PFSK-1 (cell line): ENCODE results near the gene RECQL5.

Experiments
- FOXP2 ChIP-seq: optimal IDR thresholded peaks from 2 replicates; pipeline ENCODE3; 2011; ENCODE audit warnings: borderline replicate concordance, control low read depth, inconsistent platforms; ENCODE audit not compliant: insufficient read depth; ENCODE audit errors: extremely low read length, extremely low read depth
- POLR2AphosphoS5 ChIP-seq: IDR thresholded peaks from 2 replicates; pipeline ENCODE4 v1.6.1; 2012; ENCODE audit warnings: low read depth, mild to moderate bottlenecking, control low read depth, low read length, moderate library complexity
- REST ChIP-seq, 2 experiments: IDR thresholded peaks; 2 replicates each; pipeline versions ENCODE4 v1.6.1 to v1.8.0; 2011 to 2012; ENCODE audit warnings: low read depth in 2 of 2, low read length in 2 of 2, control low read depth in 1 of 2, inconsistent platforms in 1 of 2, mild to moderate bottlenecking in 1 of 2, moderate library complexity in 1 of 2; ENCODE audit not compliant: insufficient read depth in 1 of 2
- SIN3A ChIP-seq: IDR thresholded peaks from 2 replicates; pipeline ENCODE4 v1.6.1; 2012; ENCODE audit warnings: mild to moderate bottlenecking, low read length, moderate library complexity, borderline replicate concordance; ENCODE audit not compliant: insufficient read depth
- TAF1 ChIP-seq: IDR thresholded peaks from 2 replicates; pipeline ENCODE4 v1.6.1; 2012; ENCODE audit warnings: low read length, control low read depth, borderline replicate concordance; ENCODE audit not compliant: insufficient read depth

Gene RECQL5

GRCh38 chr17:75610103-75610984, 56.6 kb downstream of the RECQL5 start:
- TF ChIP-seq REST (IDR thresholded peaks at IDR 0.05; ENCODE audit: insufficient read depth in 1 of 2, low read depth in 2 of 2, low read length in 2 of 2), result no peak
- TF ChIP-seq TAF1, result no peak
- TF ChIP-seq SIN3A, result no peak
- TF ChIP-seq FOXP2, result no peak
- no peak for TF ChIP-seq POLR2AphosphoS5

DNA sequence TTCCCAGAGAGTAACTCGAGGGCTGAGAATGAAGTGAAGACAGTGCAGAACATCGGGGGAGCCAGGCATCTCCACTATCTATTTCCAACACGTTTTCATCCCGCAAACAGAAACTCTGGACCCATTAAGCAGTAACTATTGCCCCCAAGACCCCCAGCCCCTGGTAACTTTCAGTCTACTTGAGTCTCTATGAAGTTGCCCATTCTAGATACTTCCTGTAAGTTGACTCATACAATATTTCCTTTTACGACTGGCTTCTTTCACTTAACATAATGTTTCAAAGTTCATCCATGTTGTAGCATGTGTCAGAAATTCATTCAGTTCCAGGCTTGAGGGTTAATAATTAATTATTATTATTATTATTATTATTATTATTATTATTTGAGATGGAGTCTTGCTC, 59.9 kb downstream of the RECQL5 start:
- TF ChIP-seq REST (IDR thresholded peaks at IDR 0.05; ENCODE audit: insufficient read depth in 1 of 2, low read depth in 2 of 2, low read length in 2 of 2), result no peak
- TF ChIP-seq SIN3A, result no peak
- no peak for TF ChIP-seq POLR2AphosphoS5
- TF ChIP-seq FOXP2, result no peak
- no peak for TF ChIP-seq TAF1

DNA sequence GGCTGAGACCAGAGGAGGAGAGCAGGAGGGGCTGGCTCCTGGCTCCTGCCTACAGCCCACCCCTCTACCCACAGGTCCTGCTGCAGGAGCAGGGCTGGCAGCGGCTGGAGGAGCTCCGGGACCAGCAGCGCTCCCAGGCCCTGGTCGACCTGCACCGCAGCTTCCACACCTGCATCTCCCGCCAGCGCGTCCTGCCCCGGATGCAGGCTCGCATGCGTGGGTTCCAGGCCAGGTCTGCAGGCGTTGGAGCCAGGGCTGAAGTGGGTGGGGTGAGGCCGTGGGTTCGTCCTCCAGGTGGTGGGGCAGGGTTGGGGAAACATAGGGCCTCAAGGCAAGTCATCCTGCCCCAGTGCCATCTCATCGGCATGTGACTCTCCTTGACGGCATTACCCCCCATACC, 61.2 kb downstream of the RECQL5 start:
- TF ChIP-seq FOXP2, result no peak
- TF ChIP-seq REST (IDR thresholded peaks at IDR 0.05; ENCODE audit: insufficient read depth in 1 of 2, low read depth in 2 of 2, low read length in 2 of 2), result no peak

DNA sequence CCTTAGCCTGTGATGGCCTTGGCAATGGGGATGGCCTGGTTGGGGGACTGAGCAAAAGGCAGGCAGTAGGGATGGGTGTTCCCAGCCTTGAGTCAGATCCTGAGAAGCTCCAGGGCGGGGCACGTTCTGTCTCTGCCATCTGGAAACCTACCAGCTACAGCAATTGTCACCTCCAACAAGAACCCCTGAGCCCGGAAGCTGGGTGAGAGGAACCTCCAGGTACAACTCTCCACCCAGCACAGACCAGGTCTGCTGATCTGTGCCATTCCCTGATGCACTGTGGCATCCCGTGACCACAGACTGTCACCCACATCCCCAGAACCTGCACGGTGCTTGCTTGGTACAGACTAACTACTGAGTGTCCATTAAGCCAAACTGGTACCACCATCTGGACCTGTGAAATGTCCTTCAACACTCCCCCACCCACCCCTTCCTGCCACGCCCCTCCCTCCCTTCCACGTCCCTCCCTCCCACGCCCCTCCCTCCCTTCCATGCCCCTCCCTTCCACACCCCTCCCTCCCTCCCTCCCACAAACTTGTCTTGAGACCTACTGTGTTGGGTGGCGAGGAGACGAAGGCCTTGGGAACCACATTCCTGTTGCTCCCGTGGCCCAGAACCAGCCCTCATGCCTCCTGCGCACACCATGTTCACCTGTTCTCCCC, 62.8 kb downstream of the RECQL5 start:
- TF ChIP-seq TAF1 (no peak), REST (IDR thresholded peaks at IDR 0.05; ENCODE audit: insufficient read depth in 1 of 2, low read depth in 2 of 2, low read length in 2 of 2) (no peak), POLR2AphosphoS5 (no peak), SIN3A (no peak), FOXP2 (no peak)

- TF ChIP-seq TAF1, result no peak
- no peak for TF ChIP-seq REST (IDR thresholded peaks at IDR 0.05; ENCODE audit: insufficient read depth in 1 of 2, low read depth in 2 of 2, low read length in 2 of 2)
- no peak for TF ChIP-seq FOXP2
- TF ChIP-seq POLR2AphosphoS5, result no peak
- TF ChIP-seq SIN3A, result no peak
Observed at GRCh38 chr17:75603123-75603522, 63.8 kb downstream of the RECQL5 start.
